B cell (primary cell): ENCODE measurements around the gene MYOF. TPM values are rescaled to one million over a fixed set of nuclear protein-coding genes. Genes with fewer than 3 reads are reported as not detected.

Source experiments
- ATAC-seq: fragments of 200-7000 bp; cut with Tn5 transposase; one replicate; pipeline ENCODE4 v1.10.0; 2021; ENCODE audit warnings: low read depth, mild to moderate bottlenecking, moderate number of reproducible peaks, moderate library complexity
- CTCF ChIA-PET: fragments of 350-600 bp; sonication (Branson Sonifier 250); formaldehyde crosslinking; loops from one replicate; lab custom pipeline; 2021; ENCODE audit warnings: antibody characterized with exemption, inconsistent platforms; lab: Charles Lee
- POLR2A ChIA-PET: fragments of 350-600 bp; sonication (Branson Sonifier 250); formaldehyde crosslinking; loops from one replicate; lab custom pipeline; 2021; ENCODE audit warnings: antibody characterized with exemption; lab: Charles Lee
- DNase-seq: peaks from one replicate; pipeline ENCODE4 v3.0.0; 2013
- H2AFZ ChIP-seq: 2 replicates; pipeline ENCODE4 v1.6.1; 2012; ENCODE audit warnings: mild to moderate bottlenecking, low read depth, low read length; ENCODE audit not compliant: insufficient read depth, poor library complexity, severe bottlenecking
- H3K27ac ChIP-seq, 2 donors: 1 replicate in 1 of 2; 2 replicates in 1 of 2; pipeline ENCODE4 v1.5.1; 2012 to 2013; ENCODE audit warnings: low read length in 2 of 2, mild to moderate bottlenecking in 2 of 2, moderate library complexity in 1 of 2
- H3K27me3 ChIP-seq, 4 experiments: fragments of 200-600 bp in 1 of 4; sonication (generic) in 1 of 4; replicated peaks in 1 of 4; 1 replicate in 2 of 4; 2 replicates in 2 of 4; pipeline versions ENCODE4 v1.6.1 to v1.7.0; 2013 to 2016; ENCODE audit warnings: low read length in 3 of 4, mild to moderate bottlenecking in 2 of 4, mixed read lengths in 1 of 4, moderate library complexity in 1 of 4; ENCODE audit not compliant: insufficient read depth in 4 of 4, control insufficient read depth in 3 of 4; ENCODE audit errors: control extremely low read depth in 1 of 4
- H3K36me3 ChIP-seq, 2 experiments: replicated peaks in 1 of 2; 1 replicate in 1 of 2; 2 replicates in 1 of 2; pipeline versions ENCODE4 v1.6.1 to v1.7.1; 2013; ENCODE audit warnings: low read length in 1 of 2; ENCODE audit not compliant: insufficient read depth in 2 of 2, control insufficient read depth in 1 of 2; ENCODE audit errors: control extremely low read depth in 1 of 2, extremely low read depth in 1 of 2
- H3K4me1 ChIP-seq, 2 donors: fragments of 200-600 bp in 1 of 2; sonication (generic) in 1 of 2; 1 replicate in 1 of 2; 2 replicates in 1 of 2; pipeline versions ENCODE4 v1.5.1 to v1.6.1; 2013 to 2017; ENCODE audit warnings: low read length in 2 of 2; ENCODE audit not compliant: control insufficient read depth in 2 of 2, insufficient read depth in 2 of 2
- H3K4me2 ChIP-seq: replicated peaks from 2 replicates; pipeline ENCODE3; 2012; ENCODE audit warnings: mild to moderate bottlenecking, low read depth, low read length; ENCODE audit not compliant: poor library complexity, severe bottlenecking
- H3K4me3 ChIP-seq, 5 experiments: fragments of 200-600 bp in 1 of 5; sonication (generic) in 1 of 5; 1 replicate in 3 of 5; 2 replicates in 2 of 5; pipeline versions ENCODE4 v1.5.1 to v1.7.0; 2011 to 2016; ENCODE audit warnings: low read length in 4 of 5, mild to moderate bottlenecking in 4 of 5, low read depth in 2 of 5, control low read depth in 1 of 5, moderate library complexity in 1 of 5; ENCODE audit not compliant: insufficient read depth in 1 of 5; ENCODE audit errors: control extremely low read depth in 1 of 5, extremely low read depth in 1 of 5
- H3K79me2 ChIP-seq: fragments of 200-600 bp; sonication (generic); one replicate; pipeline ENCODE4 v1.6.0; 2016; ENCODE audit warnings: low read length; ENCODE audit not compliant: control insufficient read depth, insufficient read depth
- H3K9ac ChIP-seq: fragments of 200-600 bp; sonication (generic); 2 replicates; pipeline ENCODE4 v1.6.1; 2017; ENCODE audit warnings: mild to moderate bottlenecking, low read length, moderate library complexity
- H3K9me3 ChIP-seq, 3 donors: one replicate each; pipeline versions ENCODE4 v1.6.1 to v1.7.1; 2013; ENCODE audit warnings: low read length in 2 of 3; ENCODE audit not compliant: control insufficient read depth in 2 of 3, insufficient read depth in 1 of 3; ENCODE audit errors: control extremely low read depth in 1 of 3
- H4K20me1 ChIP-seq: 2 replicates; pipeline ENCODE4 v1.6.0; 2012; ENCODE audit warnings: mild to moderate bottlenecking, low read length; ENCODE audit not compliant: insufficient read depth, control insufficient read depth, poor library complexity, severe bottlenecking
- H3K27ac Mint-ChIP-seq: one replicate; pipeline ENCODE4 v1.8.0; 2021; ENCODE audit warnings: mixed read lengths
- H3K27me3 Mint-ChIP-seq: one replicate; pipeline ENCODE4 v1.8.0; 2021; ENCODE audit warnings: mixed read lengths
- H3K4me1 Mint-ChIP-seq: one replicate; pipeline ENCODE4 v1.8.0; 2021; ENCODE audit warnings: mixed read lengths
- H3K4me3 Mint-ChIP-seq: one replicate; pipeline ENCODE4 v1.8.0; 2021; ENCODE audit warnings: mixed read lengths
- H3K9me3 Mint-ChIP-seq: one replicate; pipeline ENCODE4 v1.8.0; 2022; ENCODE audit warnings: mixed read lengths; ENCODE audit not compliant: insufficient read depth
- CTCF ChIP-seq: fragments of 200-600 bp; IDR thresholded peaks from one replicate; pipeline ENCODE4 v1.8.0; 2022; ENCODE audit warnings: antibody characterized with exemption, mild to moderate bottlenecking
- EZH2 ChIP-seq: IDR thresholded peaks from 2 replicates; pipeline ENCODE4 v1.6.1; 2012; ENCODE audit warnings: borderline replicate concordance, low read depth, mild to moderate bottlenecking, moderate library complexity, low read length; ENCODE audit not compliant: insufficient read depth, poor library complexity, severe bottlenecking
- WGBS: methylation state at CpG from one replicate; pipeline ENCODE4 v1.1.5; 2013; ENCODE audit warnings: missing lambda C conversion rate; ENCODE audit not compliant: insufficient coverage; 5-methylcytosine and 5-hydroxymethylcytosine counted together
- intact Hi-C: fragments of 100-400 bp; cut with micrococcal nuclease; formaldehyde crosslinking; loops from one replicate; pipeline ENCODE4 v1.10.0; 2022
- polyA plus RNA-seq: library from polyadenylated mRNA; depleted of rRNA; stranded (reverse); fragments of >200 nt; gene quantifications from 2 replicates; pipeline ENCODE4 v1.2.3, GENCODE V29; 2012
- total RNA-seq, 2 donors: library from RNA; stranded (reverse); fragments of 120-200 nt in 1 of 2; gene quantifications; 1 replicate in 1 of 2; 2 replicates in 1 of 2; pipeline versions ENCODE4 v1.2.3 to v1.2.4, GENCODE V29; 2013 to 2022

The MYOF gene
- total and polyA plus RNA-seq, 2 donors (not counting 1 experiment from before 2014, with no cell fraction given): 0.07 to 0.18 TPM

GRCh38 chr10:93266858-93267257 lies 215.3 kb downstream of the MYOF start:
- ATAC-seq (no peak), DNase-seq (no peak)
- H3K79me2 ChIP-seq: no peaks in the 10 kb centered on the region
- no peaks in the 10 kb centered on the region for H3K27me3 ChIP-seq
- intact Hi-C loops: no loop called here
- Mint-ChIP-seq H3K27me3 (no peaks in the 10 kb centered on the region), H3K4me1 (peaks cover 20% of the 10 kb centered on the region), H3K27ac (peak overlapping the region; percentile 17), H3K9me3 (peaks cover 2% of the 10 kb centered on the region), H3K4me3 (no peak overlapping the region)
- no peaks in the 10 kb centered on the region for H4K20me1 ChIP-seq
- peaks cover 15 to 20% of the 10 kb centered on the region in 2 donors for H3K4me1 ChIP-seq
- no peak overlapping the region for H2AFZ ChIP-seq
- TF ChIP-seq CTCF (no peak), EZH2 (no peak)
- ChIA-PET POLR2A (no interaction called here), CTCF (no interaction called here)
- H3K4me3 ChIP-seq: no peak overlapping the region
- H3K4me2 ChIP-seq: no peak overlapping the region
- peaks cover 0 to 8% (median 0%) of the 10 kb centered on the region in 3 donors for H3K9me3 ChIP-seq
- no peaks in the 10 kb centered on the region for H3K36me3 ChIP-seq
- WGBS: 80% methylated on average over 2 of the region's 4 CpGs
- H3K9ac ChIP-seq: no peak overlapping the region
- no peak overlapping the region for H3K27ac ChIP-seq

- POLR2A ChIA-PET: no interaction called here
Observed at GRCh38 chr10:93261961-93262610, 220.0 kb downstream of the MYOF start.

More at GRCh38 chr10:93261961-93262610, 220.0 kb downstream of the MYOF start:
- TF ChIP-seq CTCF (no peak), EZH2 (no peak)
- Histone ChIP-seq H3K36me3 (no peaks in the 10 kb centered on the region), H3K27ac (no peak overlapping the region), H3K9me3 (no peaks in the 10 kb centered on the region), H4K20me1 (no peaks in the 10 kb centered on the region), H3K4me2 (no peak overlapping the region), H3K9ac (no peak overlapping the region), H3K79me2 (no peaks in the 10 kb centered on the region), H2AFZ (no peak overlapping the region), H3K4me1 (peaks cover 6% of the 10 kb centered on the region in 2 donors), H3K4me3 (no peak overlapping the region), H3K27me3 (no peaks in the 10 kb centered on the region)
- intact Hi-C loops: no loop called here
- no peak overlapping the region for H3K4me3 Mint-ChIP-seq
- H3K4me1 Mint-ChIP-seq: peaks cover 5% of the 10 kb centered on the region
- no peaks in the 10 kb centered on the region for H3K9me3 Mint-ChIP-seq
- 93% methylated on average over 1 of the region's 4 CpGs for WGBS
- DNase-seq: no peak
- H3K27me3 Mint-ChIP-seq: no peaks in the 10 kb centered on the region
- CTCF ChIA-PET: no interaction called here
- no peak overlapping the region for H3K27ac Mint-ChIP-seq
- ATAC-seq: no peak
